Cerebellar nuclear complex (tissue), 1 donor: ENCODE measurements around the gene RABL2B.
A peak's percentile ranks its signal among the peaks of the same experiment; 100 is the strongest.
"Not testable (repeated sequence)": the region's sequence is repeated elsewhere in the genome, so short reads cannot be mapped to it uniquely, and the experiment has no call there.

Source experiments
- DNase-seq, 2 experiments: peaks; one replicate each; lab custom pipeline; 2025; lab: John Stamatoyannopoulos, UW

RABL2B gene

GRCh38 chr22:50783033-50783879, at the start of gene RABL2B:
RABL2B (minus strand) TSS chr22:50783636; CDS start chr22:50782294, 1,342 bp downstream.
- peak in 1 of 2 experiments; percentile 7 for DNase-seq

GRCh38 chr22:50786936-50787335, 3.5 kb upstream of the RABL2B start:
- not testable (repeated sequence) for DNase-seq

GRCh38 chr22:50785289-50785688, 1.9 kb upstream of the RABL2B start:
- not testable (repeated sequence) for DNase-seq

GRCh38 chr22:50783880-50784276, 442 bp upstream of the RABL2B start:
- DNase-seq: not testable (repeated sequence)

- DNase-seq: not testable (repeated sequence)
Observed at GRCh38 chr22:50782253-50782652, 1.2 kb downstream of the RABL2B start.

GRCh38 chr22:50780244-50780643, 3.2 kb downstream of the RABL2B start:
- not testable (repeated sequence) for DNase-seq

DNA sequence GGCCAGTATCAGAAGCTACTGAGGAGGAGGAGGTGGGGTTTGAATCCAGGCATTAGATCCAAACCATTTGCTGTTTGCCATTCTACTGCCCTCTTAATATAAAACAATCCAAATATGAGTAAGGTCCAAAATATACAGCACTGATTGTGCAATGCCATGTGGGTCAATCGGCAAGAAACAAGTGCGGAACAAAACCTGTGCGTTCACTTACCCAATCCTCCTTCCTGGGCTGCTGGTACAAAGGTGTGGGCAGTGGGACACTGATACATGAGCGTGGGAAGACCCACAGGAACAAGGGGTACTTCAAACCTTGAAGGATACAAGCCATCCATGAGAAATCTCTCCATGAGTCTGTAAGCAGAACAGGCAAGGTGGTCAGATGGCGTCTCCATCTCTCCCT, 5.8 kb downstream of the RABL2B start:
- not testable (repeated sequence) for DNase-seq

- not testable (repeated sequence) for DNase-seq
Observed at GRCh38 chr22:50775132-50775531, 8.3 kb downstream of the RABL2B start.

GRCh38 chr22:50764288-50764687, 19.1 kb downstream of the RABL2B start:
- not testable (repeated sequence) for DNase-seq

DNA sequence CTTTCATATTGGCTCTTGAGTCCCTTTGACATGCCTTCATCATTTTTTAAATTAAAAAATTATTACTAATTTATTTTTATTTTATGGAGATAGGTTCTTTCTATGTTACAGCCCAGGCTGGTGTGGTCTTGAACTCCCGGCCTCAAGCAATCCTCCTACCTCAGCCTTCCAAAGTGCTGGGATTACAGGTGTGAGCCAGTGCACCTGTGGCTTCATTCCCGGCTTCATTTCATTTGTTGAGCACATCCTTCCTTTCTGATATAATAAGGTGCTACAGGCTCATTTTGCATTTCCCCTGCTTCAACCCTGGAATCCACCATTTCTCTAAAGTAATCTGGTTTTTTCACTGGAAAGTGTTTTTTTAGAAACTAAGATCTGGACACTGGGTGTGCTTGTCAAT, 21.6 kb downstream of the RABL2B start:
- DNase-seq: not testable (repeated sequence)

DNA sequence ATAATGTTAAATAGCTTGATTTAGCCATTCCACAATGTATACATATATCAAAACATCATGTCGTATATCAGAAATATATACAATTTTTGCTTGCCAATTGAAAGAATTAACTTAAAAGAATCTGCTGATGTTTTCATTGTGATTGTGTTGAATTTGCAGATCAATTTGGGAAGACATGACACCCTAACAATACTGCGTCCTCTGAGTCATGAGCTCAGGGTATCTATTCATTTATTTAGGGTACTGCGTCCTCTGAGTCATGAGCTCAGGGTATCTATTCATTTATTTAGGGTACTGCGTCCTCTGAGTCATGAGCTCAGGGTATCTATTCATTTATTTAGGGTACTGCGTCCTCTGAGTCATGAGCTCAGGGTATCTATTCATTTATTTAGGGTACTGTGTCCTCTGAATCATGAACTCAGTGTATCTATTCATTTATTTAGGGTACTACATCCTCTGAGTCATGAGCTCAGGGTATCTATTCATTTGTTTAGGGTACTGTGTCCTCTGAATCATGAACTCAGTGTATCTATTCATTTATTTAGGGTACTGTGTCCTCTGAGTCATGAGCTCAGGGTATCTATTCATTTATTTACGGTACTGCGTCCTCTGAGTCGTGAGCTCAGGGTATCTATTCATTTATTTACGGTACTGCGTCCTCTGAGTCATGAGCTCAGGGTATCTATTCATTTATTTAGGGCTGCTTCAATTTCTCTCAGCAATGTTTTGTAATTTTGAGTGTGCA, 23.7 kb downstream of the RABL2B start:
- not testable (repeated sequence) for DNase-seq

GRCh38 chr22:50756949-50757491, 26.4 kb downstream of the RABL2B start:
- not testable (repeated sequence) for DNase-seq

DNA sequence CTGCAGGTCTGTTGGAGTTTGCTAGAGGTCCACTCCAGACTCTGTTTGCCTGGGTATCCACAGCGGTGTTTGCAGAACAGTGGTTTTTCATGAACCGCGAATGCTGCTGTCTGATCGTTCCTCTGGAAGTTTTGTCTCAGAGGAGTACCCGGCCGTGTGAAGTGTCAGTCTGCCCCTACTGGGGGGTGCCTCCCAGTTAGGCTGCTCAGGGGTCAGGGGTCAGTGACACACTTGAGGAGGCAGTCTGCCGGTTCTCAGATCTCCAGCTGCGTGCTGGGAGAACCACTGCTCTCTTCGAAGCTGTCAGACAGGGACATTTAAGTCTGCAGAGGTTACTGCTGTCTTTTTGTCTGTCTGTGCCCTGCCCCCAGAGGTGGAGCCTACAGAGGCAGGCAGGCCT, 27.0 kb downstream of the RABL2B start:
- DNase-seq: not testable (repeated sequence)

- not testable (repeated sequence) for DNase-seq
Observed at GRCh38 chr22:50755251-50755650, 28.2 kb downstream of the RABL2B start.

DNA sequence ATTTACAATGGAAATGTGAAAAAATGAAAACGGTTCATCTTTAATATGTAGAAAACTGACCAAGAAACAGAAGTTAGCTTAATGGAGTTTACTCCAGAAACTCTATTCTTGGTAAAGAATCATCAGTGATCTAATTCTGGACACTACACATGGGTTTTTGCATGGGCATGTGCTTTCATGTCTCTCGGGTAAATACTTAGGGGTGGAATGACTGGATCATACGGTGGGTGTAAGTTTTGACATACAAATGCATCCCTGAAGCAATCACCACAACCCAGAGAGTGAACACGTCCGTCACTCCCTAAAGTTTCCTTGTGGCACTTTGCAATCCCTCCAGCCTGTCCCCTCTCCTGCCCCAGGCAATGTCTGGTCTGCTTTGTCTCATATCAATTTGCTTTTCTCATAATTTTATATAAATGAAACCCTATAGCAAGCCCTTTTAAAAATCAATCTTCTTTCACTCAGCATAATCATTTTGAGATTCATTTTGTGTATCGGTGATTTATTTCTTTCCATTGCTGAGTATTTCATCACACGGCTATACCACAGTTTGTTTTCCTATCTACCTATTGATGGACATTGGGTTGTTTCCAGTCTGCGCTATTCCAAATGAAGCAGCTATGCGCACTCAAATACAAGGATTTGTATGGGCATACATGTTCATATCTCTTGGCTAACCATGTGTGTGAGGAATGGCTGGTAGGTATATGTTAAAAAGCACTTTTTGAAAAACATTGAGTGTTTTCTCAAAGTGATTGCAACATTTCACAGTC, 33.9 kb downstream of the RABL2B start:
- DNase-seq: not testable (repeated sequence)

DNA sequence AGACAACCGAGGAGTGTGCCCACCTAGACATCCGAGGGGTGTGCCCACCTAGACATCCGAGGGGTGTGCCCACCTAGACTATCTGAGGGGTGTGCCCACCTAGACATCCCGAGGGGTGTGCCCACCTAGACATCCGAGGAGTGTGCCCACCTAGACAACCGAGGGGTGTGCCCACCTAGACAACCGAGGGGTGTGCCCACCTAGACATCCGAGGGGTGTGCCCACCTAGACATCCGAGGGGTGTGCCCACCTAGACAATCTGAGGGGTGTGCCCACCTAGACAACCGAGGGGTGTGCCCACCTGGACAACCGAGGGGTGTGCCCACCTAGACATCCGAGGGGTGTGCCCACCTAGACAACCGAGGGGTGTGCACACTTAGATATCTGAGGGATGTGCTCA, 34.8 kb downstream of the RABL2B start:
- not testable (repeated sequence) for DNase-seq

GRCh38 chr22:50747521-50747920, 35.9 kb downstream of the RABL2B start:
- DNase-seq: not testable (repeated sequence)

DNA sequence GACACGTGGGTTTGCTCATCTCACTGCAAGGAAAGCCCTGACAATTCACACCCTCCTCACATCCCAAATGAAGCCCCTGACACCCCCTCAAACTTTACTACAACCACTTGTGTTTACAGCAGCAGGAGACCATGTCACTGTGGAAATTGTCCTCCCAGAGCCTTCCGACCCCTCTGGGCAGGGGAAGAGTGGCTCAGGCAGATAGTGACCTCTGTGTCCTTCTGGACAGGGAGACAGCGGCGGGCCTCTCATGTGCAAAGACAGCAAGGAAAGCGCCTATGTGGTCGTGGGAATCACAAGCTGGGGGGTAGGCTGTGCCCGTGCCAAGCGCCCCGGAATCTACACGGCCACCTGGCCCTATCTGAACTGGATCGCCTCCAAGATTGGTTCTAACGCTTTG, 39.0 kb downstream of the RABL2B start:
- not testable (repeated sequence) for DNase-seq

DNA sequence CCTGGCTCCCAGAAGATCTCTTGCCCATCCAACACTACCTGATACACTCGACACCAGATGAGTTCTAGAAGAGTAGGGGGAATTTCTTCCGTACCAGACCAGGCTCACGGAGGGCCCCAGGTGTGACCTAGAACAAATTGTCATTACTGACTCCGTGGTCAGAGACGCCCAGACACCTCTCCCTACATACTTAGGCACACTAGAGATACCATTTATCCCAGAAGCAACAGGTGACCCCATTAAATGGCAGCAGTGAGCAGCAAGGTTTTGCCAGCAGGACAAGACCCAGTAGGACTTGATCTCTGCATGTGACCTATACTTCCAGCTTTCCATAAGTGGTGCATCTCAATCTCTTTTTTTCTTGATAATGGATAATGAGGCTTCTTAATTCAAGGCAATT, 42.7 kb downstream of the RABL2B start:
- DNase-seq: not testable (repeated sequence)

- DNase-seq: peak in 1 of 2 experiments; percentile 26
Observed at GRCh38 chr22:50739894-50740293, 43.5 kb downstream of the RABL2B start.

GRCh38 chr22:50739279-50739691, 44.2 kb downstream of the RABL2B start:
- no peak for DNase-seq
